HepG2 (cell line): ENCODE results near the gene ECHS1. TPM values are rescaled to one million over a fixed set of nuclear protein-coding genes. Genes with fewer than 3 reads are reported as not detected.

Experiments used
- AGO2 ChIP-seq: fragments of 200-400 bp; formaldehyde crosslinking; optimal IDR thresholded peaks from 2 replicates; pipeline ENCODE3; 2017; ENCODE audit warnings: mild to moderate bottlenecking, low read depth, low read length, moderate library complexity
- CHCHD3 ChIP-seq: sonication (generic); formaldehyde crosslinking; IDR thresholded peaks from 2 replicates; pipeline ENCODE4 v1.8.0; 2022; ENCODE audit warnings: mild to moderate bottlenecking, missing genetic modification reagents, moderate library complexity
- CTCF ChIP-seq: sonication (generic); formaldehyde crosslinking; IDR thresholded peaks from 2 replicates; pipeline ENCODE4 v1.5.0; 2020; ENCODE audit warnings: mild to moderate bottlenecking, missing genetic modification reagents, moderate library complexity
- EED ChIP-seq: sonication (generic); formaldehyde crosslinking; IDR thresholded peaks from 2 replicates; pipeline ENCODE4 v1.5.0; 2020; ENCODE audit warnings: mild to moderate bottlenecking, missing genetic modification reagents
- EZH2 ChIP-seq: conservative IDR thresholded peaks from 2 replicates; pipeline ENCODE4 v1.6.1; 2012; ENCODE audit warnings: mild to moderate bottlenecking, low read depth, low read length, moderate library complexity
- FOXP4 ChIP-seq: sonication (generic); formaldehyde crosslinking; IDR thresholded peaks from 2 replicates; pipeline ENCODE4 v1.4.0; 2020; ENCODE audit warnings: missing genetic modification reagents
- GABPB1 ChIP-seq: IDR thresholded peaks from 2 replicates; pipeline ENCODE4 v1.6.1; 2016; ENCODE audit warnings: mild to moderate bottlenecking, missing genetic modification reagents, moderate library complexity, missing compliant biosample characterization
- HOMEZ ChIP-seq: IDR thresholded peaks from 2 replicates; pipeline ENCODE4 v1.6.1; 2016; ENCODE audit warnings: low read depth
- MXD3 ChIP-seq: IDR thresholded peaks from 2 replicates; pipeline ENCODE4 v1.6.1; 2016; ENCODE audit warnings: mild to moderate bottlenecking, missing biosample characterization, missing genetic modification reagents
- NFE2 ChIP-seq: sonication (generic); formaldehyde crosslinking; IDR thresholded peaks from 2 replicates; pipeline ENCODE4 v1.4.0; 2020; ENCODE audit warnings: missing genetic modification reagents
- RFXANK ChIP-seq: IDR thresholded peaks from 2 replicates; pipeline ENCODE4 v1.6.1; 2016
- SP4 ChIP-seq: sonication (generic); formaldehyde crosslinking; IDR thresholded peaks from 2 replicates; pipeline ENCODE4 v1.8.1; 2023; ENCODE audit warnings: mild to moderate bottlenecking, missing genetic modification reagents
- SUZ12 ChIP-seq: fragments of 150-350 bp; IDR thresholded peaks from 2 replicates; pipeline ENCODE4 v1.6.1; 2014; ENCODE audit warnings: low read depth, low read length
- TEAD2 ChIP-seq: sonication (generic); formaldehyde crosslinking; IDR thresholded peaks from 2 replicates; pipeline ENCODE4 v1.9.0; 2021; ENCODE audit warnings: missing genetic modification reagents
- ZBTB43 ChIP-seq: sonication (generic); formaldehyde crosslinking; conservative IDR thresholded peaks from 2 replicates; pipeline ENCODE4 v1.4.0; 2020; ENCODE audit warnings: missing genetic modification reagents
- ZBTB46 ChIP-seq: sonication (generic); formaldehyde crosslinking; IDR thresholded peaks from 2 replicates; pipeline ENCODE4 v1.4.0; 2020; ENCODE audit warnings: mild to moderate bottlenecking, missing genetic modification reagents, borderline replicate concordance
- ZFP36 ChIP-seq: fragments of 150-350 bp; IDR thresholded peaks from 2 replicates; pipeline ENCODE4 v1.6.1; 2018; ENCODE audit warnings: borderline replicate concordance, low read length, low read depth; ENCODE audit not compliant: partially characterized antibody
- ZNF30 ChIP-seq: sonication (generic); formaldehyde crosslinking; IDR thresholded peaks from 2 replicates; pipeline ENCODE4 v1.5.0; 2020; ENCODE audit warnings: mild to moderate bottlenecking, missing genetic modification reagents
- ZNF564 ChIP-seq: sonication (generic); formaldehyde crosslinking; IDR thresholded peaks from 2 replicates; pipeline ENCODE4 v1.8.1; 2023; ENCODE audit warnings: mild to moderate bottlenecking, missing genetic modification reagents
- ZNF614 ChIP-seq: IDR thresholded peaks from 2 replicates; pipeline ENCODE4 v1.6.1; 2018; ENCODE audit warnings: missing biosample characterization, missing genetic modification reagents, inconsistent platforms, borderline replicate concordance
- ZNF75D ChIP-seq: sonication (generic); formaldehyde crosslinking; IDR thresholded peaks from 2 replicates; pipeline ENCODE4 v1.8.1; 2023; ENCODE audit warnings: missing genetic modification reagents, mild to moderate bottlenecking, borderline replicate concordance
- ZNF792 ChIP-seq: IDR thresholded peaks from 2 replicates; pipeline ENCODE4 v1.6.1; 2016
- polyA plus RNA-seq, 8 experiments: library from polyadenylated mRNA; depleted of rRNA in 3 of 8; stranded (reverse) in 7 of 8; unstranded in 1 of 8; fragments of >200 nt; fragmentation: Illumina TruSeq in 4 of 8; extraction: Trizol in 4 of 8; gene quantifications; 2 replicates each; pipeline versions ENCODE4 v1.2.1 to v1.2.3, GENCODE V29; 2011 to 2016; ENCODE audit warnings: low read depth in 4 of 8, missing spikeins in 1 of 8, mixed read lengths in 1 of 8; ENCODE audit not compliant: insufficient read depth in 1 of 8
- total RNA-seq, 5 experiments: library from RNA; depleted of rRNA; stranded (reverse); fragments of >200 nt; fragmentation: Illumina TruSeq; extraction: Trizol; gene quantifications; 2 replicates each; pipeline ENCODE4 v1.2.3, GENCODE V29; 2016; ENCODE audit warnings: low read depth in 1 of 5

ECHS1 gene
- total and polyA plus RNA-seq, 2 of the 13 experiments (the other 11 are each of a cell fraction or from before 2014, with no cell fraction given): 32.7 to 195 TPM

- TF ChIP-seq ZBTB43: no peak
- no peak for TF ChIP-seq CTCF (CRISPR knock-in tag)
- TF ChIP-seq SUZ12: no peak
- 0 out of 2 replicates have a peak, but pooled peaks have one; percentile 22 for TF ChIP-seq SP4 (CRISPR knock-in tag)
- no peak for TF ChIP-seq MXD3
- peak; percentile 10; the same call in 1 of the 2 replicates for TF ChIP-seq GABPB1 (CRISPR knock-in tag)
- no peak for TF ChIP-seq ZNF614
- no peak for TF ChIP-seq ZNF75D
- no peak for TF ChIP-seq EED (CRISPR knock-in tag)
- no peak for TF ChIP-seq ZNF792
- no peak for TF ChIP-seq ZNF30 (CRISPR knock-in tag)
- no peak for TF ChIP-seq CHCHD3 (CRISPR knock-in tag)
- no peak for TF ChIP-seq ZBTB46 (CRISPR knock-in tag)
- TF ChIP-seq RFXANK (CRISPR knock-in tag): no peak
- TF ChIP-seq NFE2 (CRISPR knock-in tag): no peak
- no peak for TF ChIP-seq AGO2
- TF ChIP-seq ZNF564 (CRISPR knock-in tag): no peak
- TF ChIP-seq ZFP36: no peak
- no peak for TF ChIP-seq TEAD2 (CRISPR knock-in tag)
- TF ChIP-seq FOXP4 (CRISPR knock-in tag): no peak
- TF ChIP-seq HOMEZ (CRISPR knock-in tag): no peak
- TF ChIP-seq EZH2: peak; percentile 24; the same call in 1 of the 2 replicates
Observed at GRCh38 chr10:133325440-133326222, 47.5 kb downstream of the ECHS1 start (continued).
